NOMO-1 treated with DMSO at 0.1 percent for 48 hours (cell line): ENCODE data around the gene TRIP10.

Experiments
- DNase-seq: peaks from one replicate; lab custom pipeline; 2025; ENCODE audit not compliant: unreplicated experiment; lab: John Stamatoyannopoulos, UW

Gene TRIP10

GRCh38 chr19:6710273-6711077 is 29.0 kb upstream of the TRIP10 start:
- no peak for DNase-seq

GRCh38 chr19:6711078-6711361 is 28.5 kb upstream of the TRIP10 start:
- no peak for DNase-seq

- no peak for DNase-seq
Measured at GRCh38 chr19:6711605-6712004, 27.9 kb upstream of the TRIP10 start.

- no peak for DNase-seq
Measured at GRCh38 chr19:6712231-6712630, 27.2 kb upstream of the TRIP10 start.

GRCh38 chr19:6712692-6713670 is 26.5 kb upstream of the TRIP10 start:
- no peak for DNase-seq

- DNase-seq, result no peak
Measured at GRCh38 chr19:6713773-6714692, 25.4 kb upstream of the TRIP10 start.

- no peak for DNase-seq
Measured at GRCh38 chr19:6714749-6715555, 24.5 kb upstream of the TRIP10 start.

- DNase-seq, result no peak
Measured at GRCh38 chr19:6716610-6716970, 22.9 kb upstream of the TRIP10 start.

- DNase-seq, result no peak
Measured at GRCh38 chr19:6717036-6717435, 22.4 kb upstream of the TRIP10 start.

- no peak for DNase-seq
Measured at GRCh38 chr19:6717441-6717971, 22.0 kb upstream of the TRIP10 start.

GRCh38 chr19:6718111-6718740 is 21.3 kb upstream of the TRIP10 start:
- no peak for DNase-seq

- peak; percentile 23 for DNase-seq
Measured at GRCh38 chr19:6718741-6719539, 20.5 kb upstream of the TRIP10 start.

- DNase-seq, result no peak
Measured at GRCh38 chr19:6719540-6719861, 20.0 kb upstream of the TRIP10 start.

GRCh38 chr19:6719992-6720368 is 19.5 kb upstream of the TRIP10 start:
- no peak for DNase-seq

GRCh38 chr19:6720369-6721137 is 18.9 kb upstream of the TRIP10 start, which contains the start of gene C3:
Gene C3, minus strand, starts transcription at chr19:6720650. Its CDS starts 61 bp downstream, at chr19:6720589.
- peak; percentile 46 for DNase-seq

- no peak for DNase-seq
Measured at GRCh38 chr19:6721138-6721474, 18.4 kb upstream of the TRIP10 start.

GRCh38 chr19:6721773-6722172 is 17.7 kb upstream of the TRIP10 start:
- no peak for DNase-seq

- DNase-seq, result no peak
Measured at GRCh38 chr19:6723108-6723618, 16.3 kb upstream of the TRIP10 start.
